ENCODE data around the gene AOX1. TPM values are rescaled to one million over a fixed set of nuclear protein-coding genes. Genes with fewer than 3 reads are reported as not detected.

The AOX1 gene
- total RNA-seq, 1 experiment from 2014 or later, result 3.5 TPM

GRCh38 chr2:200618590-200619021 is 32.8 kb downstream of the AOX1 start:
- H3K79me2 ChIP-seq (ENCODE audit: insufficient read depth, low read length), result no peaks in the 10 kb centered on the region
- H4K8ac ChIP-seq (replicated peaks; ENCODE audit: insufficient read length, low read depth, low read length), result no peak overlapping the region
- H3K23ac ChIP-seq (ENCODE audit: insufficient read length, low read depth, low read length), result no peak overlapping the region
- Mint-ChIP-seq H3K36me3 (ENCODE audit: insufficient read depth in 1 of 3, low read depth in 3 of 3) (no peaks in the 10 kb centered on the region), H3K4me3 (no peak overlapping the region), H3K27ac (no peak overlapping the region), H3K9me3 (no peaks in the 10 kb centered on the region), H3K27me3 (ENCODE audit: low read depth) (no peaks in the 10 kb centered on the region), H3K4me1 (no peaks in the 10 kb centered on the region)
- no peak overlapping the region for H3K18ac ChIP-seq (ENCODE audit: insufficient read length, low read depth, low read length)
- no peak overlapping the region for H3K4ac ChIP-seq (ENCODE audit: low read depth, low read length)
- no peak overlapping the region for H4K91ac ChIP-seq (ENCODE audit: insufficient read length, low read depth, low read length)
- no peak overlapping the region for H4K5ac ChIP-seq (ENCODE audit: insufficient read length, low read depth, low read length)
- H3K9me3 ChIP-seq (ENCODE audit: control insufficient read depth, low read depth, low read length), result no peaks in the 10 kb centered on the region
- no peak overlapping the region for H2BK5ac ChIP-seq (ENCODE audit: insufficient read length, low read length)
- H2BK12ac ChIP-seq (ENCODE audit: insufficient read length, low read depth, low read length), result no peak overlapping the region
- no peaks in the 10 kb centered on the region for H4K20me1 ChIP-seq (ENCODE audit: control insufficient read depth, insufficient read depth, insufficient read length)
- H3K27me3 ChIP-seq (ENCODE audit: insufficient read depth, low read length), result no peaks in the 10 kb centered on the region
- no peak overlapping the region for H2BK15ac ChIP-seq (ENCODE audit: low read depth, low read length)
- H3K27ac ChIP-seq (ENCODE audit: insufficient read length, low read depth, low read length), result no peak overlapping the region
- no peaks in the 10 kb centered on the region for H3K79me1 ChIP-seq (ENCODE audit: insufficient read depth, low read depth, low read length, poor library complexity, severe bottlenecking)
- no peak overlapping the region for H3K9ac ChIP-seq (ENCODE audit: extremely low read depth, insufficient read length, low read length)
- no peaks in the 10 kb centered on the region for H3K23me2 ChIP-seq (ENCODE audit: insufficient read length, low read depth, low read length, poor library complexity, severe bottlenecking)
- H2BK120ac ChIP-seq (ENCODE audit: low read depth, low read length, poor library complexity, severe bottlenecking), result no peak overlapping the region
- H3K56ac ChIP-seq (ENCODE audit: insufficient read length, low read depth, low read length), result no peak overlapping the region
- H3T11ph ChIP-seq (ENCODE audit: low read length), result no peak overlapping the region
- H3K4me1 ChIP-seq (ENCODE audit: insufficient read depth, low read length), result no peaks in the 10 kb centered on the region
- H2BK20ac ChIP-seq (ENCODE audit: low read depth, low read length, poor library complexity, severe bottlenecking), result no peak overlapping the region
- no peak overlapping the region for H3K4me2 ChIP-seq (ENCODE audit: insufficient read depth, insufficient read length, low read length)
- DNase-seq, result no peak
- H2AFZ ChIP-seq (ENCODE audit: low read length), result no peak overlapping the region
- no peak overlapping the region for H3K14ac ChIP-seq (ENCODE audit: insufficient read depth, low read length)
- WGBS (ENCODE audit: extremely low coverage, insufficient read length, low lambda C conversion rate), result no CpG with 5 or more reads among the region's 3 CpGs
- no peak overlapping the region for H2AK5ac ChIP-seq (ENCODE audit: insufficient read length, low read length)
- no peak for TF ChIP-seq CTCF (conservative IDR thresholded peaks at IDR 0.05)

Data from H9 (cell line).